ENCODE results near the gene BMPER.

Gene BMPER

GRCh38 chr7:33932832-33933468 is 27.6 kb downstream of the BMPER start:
- peak overlapping the region; percentile 10; the same call in 1 of the 2 replicates for H3K4me3 ChIP-seq (ENCODE audit: low read depth, low read length)
- TF ChIP-seq CTCF (IDR thresholded peaks at IDR 0.05; ENCODE audit: insufficient read depth, low read length, missing control alignments) = peak; percentile 93
- peak; percentile 52 for DNase-seq (ENCODE audit: low read depth, low spot score)
- POLR2A ChIA-PET = interaction anchor here (0.6 to 1.4 kb wide), 3 partner anchors 28 to 131 kb away, joined by 3 to 5 read pairs (median 3); no protein-coding TSS in a partner anchor
- CTCF ChIA-PET = interaction anchor here (0.5 to 6.6 kb wide), 105 partner anchors 10 to 1168 kb away, joined by 3 to 126 read pairs (median 4); partner anchors contain the start of gene BMPER

- peak; percentile 69 for DNase-seq (ENCODE audit: low read depth, low spot score)
- ChIA-PET CTCF (interaction anchor here (0.6 to 6.6 kb wide), 65 partner anchors 8 to 756 kb away, joined by 3 to 126 read pairs (median 5); partner anchors contain the start of gene BMPER), POLR2A (interaction anchor here (0.8 to 1.1 kb wide), 3 partner anchors 16 to 45 kb away, joined by 3 to 5 read pairs (median 4); no protein-coding TSS in a partner anchor)
- H3K4me3 ChIP-seq (ENCODE audit: low read depth, low read length) = no peak overlapping the region
- TF ChIP-seq CTCF (IDR thresholded peaks at IDR 0.05; ENCODE audit: insufficient read depth, low read length, missing control alignments) = no peak
Observed at GRCh38 chr7:33933611-33934281, 28.4 kb downstream of the BMPER start.

GRCh38 chr7:33934391-33934790 is 29.1 kb downstream of the BMPER start:
- TF ChIP-seq CTCF (IDR thresholded peaks at IDR 0.05; ENCODE audit: insufficient read depth, low read length, missing control alignments) = no peak
- H3K4me3 ChIP-seq (ENCODE audit: low read depth, low read length) = no peak overlapping the region
- CTCF ChIA-PET = interaction anchor here (0.6 to 6.6 kb wide), 18 partner anchors 8 to 749 kb away, joined by 3 to 126 read pairs (median 14); no protein-coding TSS in a partner anchor
- DNase-seq (ENCODE audit: low read depth, low spot score) = no peak
- POLR2A ChIA-PET = interaction anchor here (0.8 to 1.1 kb wide), 3 partner anchors 15 to 45 kb away, joined by 3 to 5 read pairs (median 4); no protein-coding TSS in a partner anchor

GRCh38 chr7:33936503-33936902 is 31.2 kb downstream of the BMPER start:
- POLR2A ChIA-PET = no interaction called here
- no peak for DNase-seq (ENCODE audit: low read depth, low spot score)
- no peak overlapping the region for H3K4me3 ChIP-seq (ENCODE audit: low read depth, low read length)
- CTCF ChIA-PET = interaction anchor here (1.0 to 5.6 kb wide), 3 partner anchors 8 to 46 kb away, joined by 3 to 61 read pairs (median 3); no protein-coding TSS in a partner anchor
- no peak for TF ChIP-seq CTCF (IDR thresholded peaks at IDR 0.05; ENCODE audit: insufficient read depth, low read length, missing control alignments)

- ChIA-PET CTCF (no interaction called here), POLR2A (no interaction called here)
- TF ChIP-seq CTCF (IDR thresholded peaks at IDR 0.05; ENCODE audit: insufficient read depth, low read length, missing control alignments) = no peak
- no peak overlapping the region for H3K4me3 ChIP-seq (ENCODE audit: low read depth, low read length)
- DNase-seq (ENCODE audit: low read depth, low spot score) = no peak
Observed at GRCh38 chr7:33937871-33938270, 32.5 kb downstream of the BMPER start.

GRCh38 chr7:33939121-33939520 is 33.8 kb downstream of the BMPER start:
- CTCF ChIA-PET = no interaction called here
- H3K4me3 ChIP-seq (ENCODE audit: low read depth, low read length) = no peak overlapping the region
- POLR2A ChIA-PET = no interaction called here
- no peak for TF ChIP-seq CTCF (IDR thresholded peaks at IDR 0.05; ENCODE audit: insufficient read depth, low read length, missing control alignments)
- DNase-seq (ENCODE audit: low read depth, low spot score) = no peak

Measured in AG04449 (cell line).